Skeletal muscle satellite cell (primary cell): Measurements from ENCODE around the gene ZNF554.

Experiments used
- H3K27me3 ChIP-seq: 2 replicates; pipeline ENCODE4 v1.7.0; 2013; ENCODE audit warnings: low read length; ENCODE audit not compliant: control insufficient read depth, insufficient read depth
- H3K36me3 ChIP-seq: 2 replicates; pipeline ENCODE4 v1.7.0; 2013; ENCODE audit warnings: mild to moderate bottlenecking, control low read depth, low read length; ENCODE audit not compliant: insufficient read depth
- H3K4me1 ChIP-seq: 2 replicates; pipeline ENCODE4 v1.7.0; 2013; ENCODE audit warnings: low read length; ENCODE audit not compliant: control insufficient read depth, insufficient read depth
- H3K4me2 ChIP-seq: 2 replicates; pipeline ENCODE4 v1.7.0; 2013; ENCODE audit warnings: mild to moderate bottlenecking, low read length
- H3K4me3 ChIP-seq: 2 replicates; pipeline ENCODE4 v1.7.0; 2013; ENCODE audit warnings: low read length
- H3K9ac ChIP-seq: 2 replicates; pipeline ENCODE4 v1.7.0; 2013; ENCODE audit warnings: mild to moderate bottlenecking, low read depth, low read length, moderate library complexity
- H3K9me3 ChIP-seq: replicated peaks from 2 replicates; pipeline ENCODE4 v1.7.0; 2013; ENCODE audit warnings: mild to moderate bottlenecking, control low read depth, low read length

ZNF554 gene

DNA sequence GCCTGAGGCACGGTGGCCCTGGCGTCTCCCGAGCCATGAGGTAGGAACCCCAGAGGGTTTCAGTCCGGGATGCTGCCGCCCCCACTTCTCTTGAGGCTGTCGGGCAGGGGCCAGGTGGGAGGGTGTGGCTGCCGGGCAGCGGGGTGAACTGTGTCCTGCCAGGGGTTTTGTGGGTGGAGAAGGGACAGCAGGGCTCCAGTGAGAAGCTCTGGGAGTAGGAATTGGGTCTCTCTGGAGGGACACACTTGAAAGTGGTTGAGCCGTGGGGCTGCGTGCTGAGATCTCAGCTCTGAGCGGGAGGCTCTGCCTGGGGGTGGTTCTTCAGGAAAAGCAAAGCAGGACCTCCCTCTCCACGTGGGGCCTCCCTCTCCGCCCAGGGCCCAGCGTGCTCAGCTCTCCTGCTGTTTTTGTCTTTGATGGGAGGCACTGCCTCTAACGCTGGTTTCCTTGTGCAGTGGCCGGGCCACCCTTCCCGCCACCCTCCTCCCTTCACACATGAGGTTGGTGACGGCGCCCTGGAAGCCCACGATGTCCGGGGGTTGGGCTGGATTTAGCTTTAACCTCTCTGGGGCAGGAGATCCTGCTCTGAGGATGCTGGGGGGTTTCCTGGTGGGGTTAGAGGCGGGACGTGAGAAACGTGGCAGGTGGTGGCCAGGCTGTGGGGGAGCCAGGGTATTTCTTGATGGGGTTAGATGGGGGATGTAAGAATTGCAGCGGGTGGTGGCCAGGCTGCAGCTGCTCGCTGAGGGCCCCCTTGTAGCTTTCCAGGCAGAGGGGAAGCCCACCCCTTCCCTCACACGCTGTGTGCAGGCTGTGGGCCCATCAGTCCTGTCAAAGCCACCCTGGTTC lies 15.3 kb upstream of the ZNF554 start:
- Histone ChIP-seq H3K4me1 (no peaks in the 10 kb centered on the region), H3K9ac (no peak overlapping the region), H3K27me3 (no peaks in the 10 kb centered on the region), H3K36me3 (peaks cover 57% of the 10 kb centered on the region), H3K9me3 (no peaks in the 10 kb centered on the region), H3K4me3 (no peak overlapping the region), H3K4me2 (no peak overlapping the region)

DNA sequence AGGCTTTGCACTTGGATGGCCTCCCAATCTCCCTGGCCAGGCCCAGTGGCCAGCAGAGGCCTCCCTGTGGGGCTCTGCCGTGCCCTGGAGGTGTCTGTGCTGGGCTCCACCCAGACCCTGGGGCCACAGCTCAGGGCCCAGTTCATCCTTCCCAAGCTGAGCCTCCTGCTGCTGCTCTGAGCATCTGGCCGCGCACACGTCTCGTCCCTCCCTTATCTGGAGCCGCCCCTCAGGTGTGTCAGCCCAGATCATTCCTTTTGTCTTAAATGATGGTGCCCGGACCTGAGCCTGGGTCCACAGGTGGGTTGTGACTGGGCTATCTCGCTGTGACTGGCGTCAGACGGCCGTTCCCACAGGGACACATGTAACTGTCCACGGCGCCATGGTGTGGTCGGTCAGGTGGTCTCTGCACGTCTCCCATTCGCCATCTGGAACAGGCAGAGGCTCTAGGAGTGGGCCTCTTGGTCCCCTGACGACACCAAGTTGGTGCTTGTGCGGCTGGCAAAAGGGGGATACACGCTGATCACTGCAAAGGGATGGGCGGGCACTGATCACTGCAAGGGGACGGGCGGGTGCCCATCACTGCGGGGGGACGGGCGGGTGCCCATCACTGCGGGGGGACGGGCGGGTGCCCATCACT lies 14.3 kb upstream of the ZNF554 start:
- Histone ChIP-seq H3K4me1 (no peaks in the 10 kb centered on the region), H3K4me3 (no peak overlapping the region), H3K27me3 (no peaks in the 10 kb centered on the region), H3K9me3 (no peaks in the 10 kb centered on the region), H3K4me2 (no peak overlapping the region), H3K36me3 (peaks cover 49% of the 10 kb centered on the region), H3K9ac (no peak overlapping the region)

DNA sequence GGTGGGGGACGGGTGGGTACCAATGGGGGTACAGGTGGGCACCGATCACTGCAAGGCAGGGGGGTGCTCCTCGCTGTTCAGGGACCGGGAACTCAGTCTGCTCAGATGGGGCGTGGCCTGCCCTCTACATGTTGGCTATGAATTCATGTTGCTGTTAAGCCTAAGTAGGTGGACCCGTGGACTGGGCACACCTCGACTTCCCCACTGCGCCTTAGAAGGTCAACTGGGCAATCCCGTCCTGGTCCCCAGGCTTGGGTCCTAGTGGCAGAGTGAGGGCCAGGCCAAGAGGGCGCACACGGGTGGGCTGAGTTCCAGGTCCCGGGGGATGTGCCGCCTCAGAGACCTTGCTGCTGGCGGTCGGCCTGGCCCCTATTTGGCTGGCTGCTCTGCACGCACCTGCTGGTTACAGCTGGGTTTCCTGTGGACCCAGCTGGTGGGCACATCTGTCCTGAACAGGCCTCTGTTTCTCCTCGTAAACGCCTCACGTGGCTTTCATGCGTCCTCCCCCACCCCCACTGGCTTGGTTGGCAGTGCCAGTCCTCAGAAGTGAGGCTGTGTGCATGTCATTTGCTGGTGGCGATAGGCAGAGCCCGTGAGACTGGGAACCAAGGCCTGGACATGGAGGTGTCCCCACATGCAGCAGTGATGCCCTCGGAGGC lies 13.5 kb upstream of the ZNF554 start:
- H3K4me2 ChIP-seq, result no peak overlapping the region
- peaks cover 46% of the 10 kb centered on the region for H3K36me3 ChIP-seq
- H3K27me3 ChIP-seq, result no peaks in the 10 kb centered on the region
- no peaks in the 10 kb centered on the region for H3K4me1 ChIP-seq
- H3K9ac ChIP-seq, result no peak overlapping the region
- H3K9me3 ChIP-seq, result no peaks in the 10 kb centered on the region
- H3K4me3 ChIP-seq, result no peak overlapping the region

DNA sequence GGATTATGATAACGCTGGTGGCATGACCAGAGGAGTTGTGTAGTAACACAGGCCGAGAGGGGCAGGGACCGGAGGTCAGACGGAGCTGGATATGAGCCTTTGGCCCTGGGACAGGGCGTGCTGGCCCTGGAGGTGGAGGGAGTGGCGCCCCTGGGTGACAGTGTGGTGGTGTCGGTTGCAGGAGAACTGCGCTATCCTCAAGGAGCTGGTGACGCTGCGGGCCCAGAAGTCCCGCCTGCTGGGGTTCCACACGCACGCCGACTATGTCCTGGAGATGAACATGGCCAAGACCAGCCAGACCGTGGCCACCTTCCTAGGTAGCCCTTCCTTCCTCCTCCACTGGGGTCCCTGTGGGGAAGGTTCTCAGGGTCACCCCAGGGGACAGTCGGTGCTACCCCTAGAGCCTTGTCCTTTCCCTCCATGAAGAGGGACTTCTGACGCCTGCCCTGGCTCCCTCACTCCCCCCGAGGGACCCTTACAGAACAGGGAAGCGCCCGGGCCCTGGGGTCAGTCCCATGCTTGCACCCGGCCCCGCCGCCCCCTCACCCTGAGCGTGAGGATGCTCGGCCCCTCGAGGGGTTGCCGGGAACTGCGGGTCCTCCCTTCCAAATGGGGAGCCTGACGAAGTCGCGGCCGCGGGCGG lies 12.8 kb upstream of the ZNF554 start:
- Histone ChIP-seq H3K4me2 (no peak overlapping the region), H3K36me3 (peaks cover 46% of the 10 kb centered on the region), H3K9me3 (no peaks in the 10 kb centered on the region)

DNA sequence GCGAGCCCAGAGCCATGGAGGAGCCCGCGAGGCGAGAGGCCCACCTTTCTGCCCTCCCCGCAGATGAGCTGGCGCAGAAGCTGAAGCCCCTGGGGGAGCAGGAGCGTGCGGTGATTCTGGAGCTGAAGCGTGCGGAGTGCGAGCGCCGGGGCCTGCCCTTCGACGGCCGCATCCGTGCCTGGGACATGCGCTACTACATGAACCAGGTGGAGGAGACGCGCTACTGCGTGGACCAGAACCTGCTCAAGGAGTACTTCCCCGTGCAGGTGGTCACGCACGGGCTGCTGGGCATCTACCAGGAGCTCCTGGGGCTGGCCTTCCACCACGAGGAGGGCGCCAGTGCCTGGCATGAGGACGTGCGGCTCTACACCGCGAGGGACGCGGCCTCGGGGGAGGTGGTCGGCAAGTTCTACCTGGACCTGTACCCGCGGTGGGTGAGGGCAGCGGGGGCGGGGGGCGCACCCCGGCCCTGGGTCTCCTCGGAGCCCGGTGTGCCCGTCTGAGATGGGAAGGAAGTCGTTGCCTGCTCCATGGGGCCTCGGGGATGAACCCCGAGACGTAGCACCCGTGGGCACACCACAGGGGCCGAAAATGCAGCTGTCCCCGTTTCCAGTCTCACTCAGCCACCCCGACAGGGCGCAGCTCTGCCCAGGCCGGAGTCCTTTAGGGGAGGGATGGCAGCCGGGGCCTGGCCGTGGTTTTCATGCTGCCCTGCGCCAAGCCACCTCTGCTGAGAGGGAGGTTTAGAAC lies 12.1 kb upstream of the ZNF554 start:
- Histone ChIP-seq H3K9me3 (no peaks in the 10 kb centered on the region), H3K4me3 (no peak overlapping the region), H3K27me3 (no peaks in the 10 kb centered on the region), H3K4me2 (no peak overlapping the region), H3K4me1 (no peaks in the 10 kb centered on the region), H3K9ac (no peak overlapping the region), H3K36me3 (peaks cover 50% of the 10 kb centered on the region)

More for the DNA sequence above, 12.8 kb upstream of the ZNF554 start:
- Histone ChIP-seq H3K4me1 (no peaks in the 10 kb centered on the region), H3K4me3 (no peak overlapping the region), H3K27me3 (no peaks in the 10 kb centered on the region), H3K9ac (no peak overlapping the region)

DNA sequence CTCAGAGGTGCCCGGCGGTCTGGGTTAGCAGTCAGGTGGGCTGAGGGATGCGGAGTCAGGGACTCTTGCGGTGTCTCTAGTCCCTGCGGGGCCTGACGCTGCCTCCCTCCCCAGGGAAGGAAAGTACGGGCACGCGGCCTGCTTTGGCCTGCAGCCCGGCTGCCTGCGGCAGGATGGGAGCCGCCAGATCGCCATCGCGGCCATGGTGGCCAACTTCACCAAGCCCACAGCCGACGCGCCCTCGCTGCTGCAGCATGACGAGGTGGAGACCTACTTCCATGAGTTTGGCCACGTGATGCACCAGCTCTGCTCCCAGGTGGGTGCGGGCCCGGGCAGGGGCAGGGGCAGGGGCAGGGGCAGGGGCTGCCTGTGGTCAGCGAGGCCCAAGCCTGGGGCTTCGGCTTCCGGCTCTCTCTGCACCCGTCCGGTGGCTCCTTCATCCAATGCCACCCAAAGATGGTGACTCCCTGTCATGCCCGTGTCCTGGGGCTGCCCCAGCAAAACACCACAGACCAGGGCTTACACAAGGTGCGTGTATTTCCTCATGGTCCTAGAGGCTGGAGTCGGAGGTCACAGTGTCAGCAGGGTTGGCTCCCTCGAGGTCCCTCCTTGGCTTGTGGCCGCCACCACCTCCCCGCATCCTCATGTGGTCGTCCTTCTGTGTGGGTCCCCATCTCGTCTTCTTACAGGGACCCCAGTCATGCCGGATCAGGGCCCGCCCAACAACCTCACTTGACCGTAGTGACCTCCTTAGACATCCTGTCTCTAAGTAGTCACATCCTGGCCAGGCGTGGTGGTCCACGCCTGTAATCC lies 11.3 kb upstream of the ZNF554 start:
- no peaks in the 10 kb centered on the region for H3K4me1 ChIP-seq
- no peaks in the 10 kb centered on the region for H3K9me3 ChIP-seq
- no peaks in the 10 kb centered on the region for H3K27me3 ChIP-seq
- H3K9ac ChIP-seq, result no peak overlapping the region
- H3K36me3 ChIP-seq, result peaks cover 53% of the 10 kb centered on the region
- no peak overlapping the region for H3K4me2 ChIP-seq
- H3K4me3 ChIP-seq, result no peak overlapping the region

DNA sequence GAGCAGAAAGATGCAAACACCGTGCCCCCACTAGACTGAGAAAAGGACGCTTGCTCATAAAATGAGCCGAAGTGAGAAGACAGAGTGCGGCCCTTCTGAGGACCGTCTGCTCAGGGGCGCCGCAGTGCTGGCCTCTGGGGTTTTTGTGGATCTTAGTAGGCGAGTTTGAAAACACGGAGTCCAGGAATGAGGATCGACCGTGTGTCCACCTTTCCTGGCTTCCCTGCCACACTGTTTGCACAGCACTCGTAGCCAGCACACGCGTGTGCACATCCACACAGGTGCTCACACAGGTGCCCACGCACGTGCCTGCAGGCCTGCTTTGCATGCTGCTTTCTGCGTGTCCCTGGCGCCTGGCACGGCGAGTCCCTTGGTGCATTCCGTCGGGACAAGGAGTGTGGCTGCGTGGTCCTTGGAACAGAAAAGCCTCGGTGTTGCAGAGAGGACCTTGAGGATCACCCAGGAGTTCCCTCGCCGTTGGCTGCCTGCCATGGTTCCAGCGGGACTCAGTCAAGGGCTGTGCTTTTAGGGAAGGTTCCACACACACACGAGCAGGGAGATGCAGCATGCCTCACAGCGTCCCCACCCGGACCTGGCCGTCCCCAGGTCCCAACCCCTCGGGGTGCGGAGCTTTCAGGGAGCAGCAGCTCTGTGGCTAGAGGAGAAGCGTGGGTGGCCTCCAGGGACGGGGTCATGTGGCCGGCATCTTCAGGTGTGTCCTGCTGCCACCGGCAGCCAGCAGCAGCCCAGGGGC lies 10.1 kb upstream of the ZNF554 start:
- no peaks in the 10 kb centered on the region for H3K9me3 ChIP-seq
- no peaks in the 10 kb centered on the region for H3K27me3 ChIP-seq
- no peak overlapping the region for H3K4me2 ChIP-seq
- H3K4me3 ChIP-seq, result no peak overlapping the region
- peaks cover 47% of the 10 kb centered on the region for H3K36me3 ChIP-seq
- H3K4me1 ChIP-seq, result no peaks in the 10 kb centered on the region
- H3K9ac ChIP-seq, result no peak overlapping the region

DNA sequence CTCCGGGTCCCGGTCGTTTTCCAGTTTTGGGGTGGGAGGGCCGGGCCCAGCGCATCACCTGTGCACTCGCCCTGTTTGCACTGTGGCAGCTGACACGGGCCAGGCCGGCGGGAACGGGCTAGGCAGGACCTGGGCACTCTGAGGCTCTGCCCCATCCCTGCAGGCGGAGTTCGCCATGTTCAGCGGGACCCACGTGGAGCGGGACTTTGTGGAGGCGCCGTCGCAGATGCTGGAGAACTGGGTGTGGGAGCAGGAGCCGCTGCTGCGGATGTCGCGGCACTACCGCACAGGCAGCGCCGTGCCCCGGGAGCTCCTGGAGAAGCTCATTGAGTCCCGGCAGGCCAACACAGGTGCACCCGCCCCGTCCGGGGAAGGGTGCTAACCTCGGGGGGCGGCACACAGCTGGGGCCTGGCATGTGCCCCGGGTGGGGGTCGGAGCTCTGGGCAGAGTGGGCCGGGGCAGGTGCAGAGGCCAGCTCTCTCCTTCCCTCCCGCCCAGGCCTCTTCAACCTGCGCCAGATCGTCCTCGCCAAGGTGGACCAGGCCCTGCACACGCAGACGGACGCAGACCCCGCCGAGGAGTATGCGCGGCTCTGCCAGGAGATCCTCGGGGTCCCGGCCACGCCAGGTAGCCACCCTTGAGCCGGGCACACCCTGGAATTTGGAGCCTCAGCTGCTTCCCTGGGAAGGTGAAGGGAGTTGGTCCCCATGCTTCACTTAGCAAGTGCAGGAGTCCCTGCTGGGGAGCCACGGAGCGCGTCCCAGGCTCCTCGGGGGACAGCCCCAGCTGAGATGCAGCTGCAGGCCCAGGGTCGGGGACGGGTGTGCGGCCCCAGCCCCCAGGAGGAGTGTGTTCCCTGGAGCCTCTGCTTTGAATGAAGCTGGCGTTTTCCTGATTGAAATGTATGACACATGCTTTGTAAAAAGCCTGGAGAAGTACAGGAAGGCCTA lies 9.3 kb upstream of the ZNF554 start:
- H3K9ac ChIP-seq, result no peak overlapping the region
- H3K4me2 ChIP-seq, result no peak overlapping the region
- peaks cover 47% of the 10 kb centered on the region for H3K36me3 ChIP-seq
- H3K4me1 ChIP-seq, result no peaks in the 10 kb centered on the region
- H3K9me3 ChIP-seq, result no peaks in the 10 kb centered on the region
- H3K4me3 ChIP-seq, result no peak overlapping the region
- no peaks in the 10 kb centered on the region for H3K27me3 ChIP-seq

DNA sequence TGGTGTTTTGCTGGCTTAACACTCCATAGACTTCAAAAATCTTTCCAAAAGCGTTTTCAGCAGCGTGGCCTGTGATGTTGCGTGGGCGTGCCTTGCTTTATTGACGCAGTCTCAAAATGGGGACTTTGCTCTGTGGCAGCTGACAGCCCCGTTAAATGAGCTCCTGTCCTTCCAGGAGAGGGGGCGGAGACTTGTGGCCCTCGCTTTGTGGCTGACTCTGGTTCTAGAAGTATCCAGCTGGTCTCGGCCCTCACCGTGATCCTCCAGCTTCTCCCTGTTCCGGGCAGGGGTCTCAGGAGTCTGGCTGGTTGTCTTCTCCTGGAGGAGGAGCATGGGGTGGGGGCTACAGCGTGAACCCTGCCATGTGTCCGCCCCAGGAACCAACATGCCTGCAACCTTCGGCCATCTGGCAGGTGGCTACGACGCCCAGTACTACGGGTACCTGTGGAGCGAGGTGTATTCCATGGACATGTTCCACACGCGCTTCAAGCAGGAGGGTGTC lies 8.4 kb upstream of the ZNF554 start:
- no peak overlapping the region for H3K4me3 ChIP-seq
- no peaks in the 10 kb centered on the region for H3K9me3 ChIP-seq
- no peaks in the 10 kb centered on the region for H3K4me1 ChIP-seq
- no peaks in the 10 kb centered on the region for H3K27me3 ChIP-seq
- H3K9ac ChIP-seq, result no peak overlapping the region
- H3K36me3 ChIP-seq, result peaks cover 42% of the 10 kb centered on the region
- H3K4me2 ChIP-seq, result no peak overlapping the region
